ENCODE results near the gene SYCE3.

SYCE3 gene

GRCh38 chr22:50607659-50608020 lies 44.9 kb upstream of the SYCE3 start:
- no peak for TF ChIP-seq CTCF (IDR thresholded peaks at IDR 0.05; ENCODE audit: low read depth, low read length)
- no peak overlapping the region for H3K4me3 ChIP-seq (ENCODE audit: low read depth, low read length)

- TF ChIP-seq CTCF (IDR thresholded peaks at IDR 0.05; ENCODE audit: low read depth, low read length) = no peak
- no peak overlapping the region for H3K4me3 ChIP-seq (ENCODE audit: low read depth, low read length)
Measured at GRCh38 chr22:50606946-50607658, 44.4 kb upstream of the SYCE3 start.

- no peak overlapping the region for H3K4me3 ChIP-seq (ENCODE audit: low read depth, low read length)
- no peak for TF ChIP-seq CTCF (IDR thresholded peaks at IDR 0.05; ENCODE audit: low read depth, low read length)
Measured at GRCh38 chr22:50606165-50606945, 43.6 kb upstream of the SYCE3 start.

GRCh38 chr22:50605613-50606074 lies 42.9 kb upstream of the SYCE3 start:
- no peak for TF ChIP-seq CTCF (IDR thresholded peaks at IDR 0.05; ENCODE audit: low read depth, low read length)
- H3K4me3 ChIP-seq (ENCODE audit: low read depth, low read length) = no peak overlapping the region

- no peak for TF ChIP-seq CTCF (IDR thresholded peaks at IDR 0.05; ENCODE audit: low read depth, low read length)
- no peak overlapping the region for H3K4me3 ChIP-seq (ENCODE audit: low read depth, low read length)
Measured at GRCh38 chr22:50605002-50605612, 42.4 kb upstream of the SYCE3 start.

GRCh38 chr22:50604256-50605001 lies 41.7 kb upstream of the SYCE3 start:
- H3K4me3 ChIP-seq (ENCODE audit: low read depth, low read length) = no peak overlapping the region
- no peak for TF ChIP-seq CTCF (IDR thresholded peaks at IDR 0.05; ENCODE audit: low read depth, low read length)
